B cell (primary cell): ENCODE measurements around the gene TRIM9. TPM values are rescaled to one million over a fixed set of nuclear protein-coding genes. Genes with fewer than 3 reads are reported as not detected.

Experiments
- ATAC-seq: fragments of 200-7000 bp; cut with Tn5 transposase; one replicate; pipeline ENCODE4 v1.10.0; 2021; ENCODE audit warnings: low read depth, mild to moderate bottlenecking, moderate number of reproducible peaks, moderate library complexity
- CTCF ChIA-PET: fragments of 350-600 bp; sonication (Branson Sonifier 250); formaldehyde crosslinking; loops from one replicate; lab custom pipeline; 2021; ENCODE audit warnings: antibody characterized with exemption, inconsistent platforms; lab: Charles Lee
- POLR2A ChIA-PET: fragments of 350-600 bp; sonication (Branson Sonifier 250); formaldehyde crosslinking; loops from one replicate; lab custom pipeline; 2021; ENCODE audit warnings: antibody characterized with exemption; lab: Charles Lee
- DNase-seq: peaks from one replicate; pipeline ENCODE4 v3.0.0; 2013
- H2AFZ ChIP-seq: 2 replicates; pipeline ENCODE4 v1.6.1; 2012; ENCODE audit warnings: mild to moderate bottlenecking, low read depth, low read length; ENCODE audit not compliant: insufficient read depth, poor library complexity, severe bottlenecking
- H3K27ac ChIP-seq, 2 donors: 1 replicate in 1 of 2; 2 replicates in 1 of 2; pipeline ENCODE4 v1.5.1; 2012 to 2013; ENCODE audit warnings: low read length in 2 of 2, mild to moderate bottlenecking in 2 of 2, moderate library complexity in 1 of 2
- H3K27me3 ChIP-seq, 4 experiments: fragments of 200-600 bp in 1 of 4; sonication (generic) in 1 of 4; replicated peaks in 1 of 4; 1 replicate in 2 of 4; 2 replicates in 2 of 4; pipeline versions ENCODE4 v1.6.1 to v1.7.0; 2013 to 2016; ENCODE audit warnings: low read length in 3 of 4, mild to moderate bottlenecking in 2 of 4, mixed read lengths in 1 of 4, moderate library complexity in 1 of 4; ENCODE audit not compliant: insufficient read depth in 4 of 4, control insufficient read depth in 3 of 4; ENCODE audit errors: control extremely low read depth in 1 of 4
- H3K36me3 ChIP-seq, 2 experiments: replicated peaks in 1 of 2; 1 replicate in 1 of 2; 2 replicates in 1 of 2; pipeline versions ENCODE4 v1.6.1 to v1.7.1; 2013; ENCODE audit warnings: low read length in 1 of 2; ENCODE audit not compliant: insufficient read depth in 2 of 2, control insufficient read depth in 1 of 2; ENCODE audit errors: control extremely low read depth in 1 of 2, extremely low read depth in 1 of 2
- H3K4me1 ChIP-seq, 2 donors: fragments of 200-600 bp in 1 of 2; sonication (generic) in 1 of 2; 1 replicate in 1 of 2; 2 replicates in 1 of 2; pipeline versions ENCODE4 v1.5.1 to v1.6.1; 2013 to 2017; ENCODE audit warnings: low read length in 2 of 2; ENCODE audit not compliant: control insufficient read depth in 2 of 2, insufficient read depth in 2 of 2
- H3K4me2 ChIP-seq: replicated peaks from 2 replicates; pipeline ENCODE3; 2012; ENCODE audit warnings: mild to moderate bottlenecking, low read depth, low read length; ENCODE audit not compliant: poor library complexity, severe bottlenecking
- H3K4me3 ChIP-seq, 5 experiments: fragments of 200-600 bp in 1 of 5; sonication (generic) in 1 of 5; 1 replicate in 3 of 5; 2 replicates in 2 of 5; pipeline versions ENCODE4 v1.5.1 to v1.7.0; 2011 to 2016; ENCODE audit warnings: low read length in 4 of 5, mild to moderate bottlenecking in 4 of 5, low read depth in 2 of 5, control low read depth in 1 of 5, moderate library complexity in 1 of 5; ENCODE audit not compliant: insufficient read depth in 1 of 5; ENCODE audit errors: control extremely low read depth in 1 of 5, extremely low read depth in 1 of 5
- H3K79me2 ChIP-seq: fragments of 200-600 bp; sonication (generic); one replicate; pipeline ENCODE4 v1.6.0; 2016; ENCODE audit warnings: low read length; ENCODE audit not compliant: control insufficient read depth, insufficient read depth
- H3K9ac ChIP-seq: fragments of 200-600 bp; sonication (generic); 2 replicates; pipeline ENCODE4 v1.6.1; 2017; ENCODE audit warnings: mild to moderate bottlenecking, low read length, moderate library complexity
- H3K9me3 ChIP-seq, 3 donors: one replicate each; pipeline versions ENCODE4 v1.6.1 to v1.7.1; 2013; ENCODE audit warnings: low read length in 2 of 3; ENCODE audit not compliant: control insufficient read depth in 2 of 3, insufficient read depth in 1 of 3; ENCODE audit errors: control extremely low read depth in 1 of 3
- H4K20me1 ChIP-seq: 2 replicates; pipeline ENCODE4 v1.6.0; 2012; ENCODE audit warnings: mild to moderate bottlenecking, low read length; ENCODE audit not compliant: insufficient read depth, control insufficient read depth, poor library complexity, severe bottlenecking
- H3K27ac Mint-ChIP-seq: one replicate; pipeline ENCODE4 v1.8.0; 2021; ENCODE audit warnings: mixed read lengths
- H3K27me3 Mint-ChIP-seq: one replicate; pipeline ENCODE4 v1.8.0; 2021; ENCODE audit warnings: mixed read lengths
- H3K4me1 Mint-ChIP-seq: one replicate; pipeline ENCODE4 v1.8.0; 2021; ENCODE audit warnings: mixed read lengths
- H3K4me3 Mint-ChIP-seq: one replicate; pipeline ENCODE4 v1.8.0; 2021; ENCODE audit warnings: mixed read lengths
- H3K9me3 Mint-ChIP-seq: one replicate; pipeline ENCODE4 v1.8.0; 2022; ENCODE audit warnings: mixed read lengths; ENCODE audit not compliant: insufficient read depth
- EZH2 ChIP-seq: IDR thresholded peaks from 2 replicates; pipeline ENCODE4 v1.6.1; 2012; ENCODE audit warnings: borderline replicate concordance, low read depth, mild to moderate bottlenecking, moderate library complexity, low read length; ENCODE audit not compliant: insufficient read depth, poor library complexity, severe bottlenecking
- WGBS: methylation state at CpG from one replicate; pipeline ENCODE4 v1.1.5; 2013; ENCODE audit warnings: missing lambda C conversion rate; ENCODE audit not compliant: insufficient coverage; 5-methylcytosine and 5-hydroxymethylcytosine counted together
- intact Hi-C: fragments of 100-400 bp; cut with micrococcal nuclease; formaldehyde crosslinking; loops from one replicate; pipeline ENCODE4 v1.10.0; 2022
- polyA plus RNA-seq: library from polyadenylated mRNA; depleted of rRNA; stranded (reverse); fragments of >200 nt; gene quantifications from 2 replicates; pipeline ENCODE4 v1.2.3, GENCODE V29; 2012
- total RNA-seq, 2 donors: library from RNA; stranded (reverse); fragments of 120-200 nt in 1 of 2; gene quantifications; 1 replicate in 1 of 2; 2 replicates in 1 of 2; pipeline versions ENCODE4 v1.2.3 to v1.2.4, GENCODE V29; 2013 to 2022
- TF ChIP-seq, protein P1 (sequence below): fragments of 200-600 bp; IDR thresholded peaks from one replicate; pipeline ENCODE4 v1.8.0; 2022; ENCODE audit warnings: antibody characterized with exemption, mild to moderate bottlenecking

TRIM9 gene
- total and polyA plus RNA-seq, 2 donors (not counting 1 experiment from before 2014, with no cell fraction given) = 0.24 to 0.32 TPM

DNA sequence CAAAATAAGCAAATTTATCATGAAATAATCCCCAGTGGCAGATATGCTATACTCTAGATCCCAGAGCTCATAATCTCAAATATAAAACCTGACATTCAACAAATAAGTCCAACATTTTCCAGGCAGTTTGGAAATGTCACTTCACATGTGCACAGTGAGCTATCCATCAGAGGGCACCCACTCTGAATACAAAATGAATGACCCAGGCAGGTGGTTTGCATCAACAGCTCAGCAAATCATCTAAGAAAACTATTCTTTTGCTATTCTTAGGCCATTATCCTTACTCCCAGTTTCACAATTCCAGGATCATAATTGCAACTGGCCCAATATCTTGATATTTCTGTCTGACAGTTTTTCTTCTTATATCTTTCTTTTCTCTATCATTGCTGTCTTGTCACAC, 38.5 kb downstream of the TRIM9 start:
- no peaks in the 10 kb centered on the region for H3K4me1 ChIP-seq
- H3K9me3 Mint-ChIP-seq = no peaks in the 10 kb centered on the region
- H3K27me3 Mint-ChIP-seq = no peaks in the 10 kb centered on the region
- CTCF ChIA-PET = no interaction called here
- no peaks in the 10 kb centered on the region for H3K36me3 ChIP-seq
- H2AFZ ChIP-seq = no peak overlapping the region
- no peaks in the 10 kb centered on the region for H3K27me3 ChIP-seq
- no peak overlapping the region for H3K9ac ChIP-seq
- H4K20me1 ChIP-seq = no peaks in the 10 kb centered on the region
- H3K27ac Mint-ChIP-seq = no peak overlapping the region
- TF ChIP-seq EZH2 = no peak
- TF ChIP-seq, protein P1, sequence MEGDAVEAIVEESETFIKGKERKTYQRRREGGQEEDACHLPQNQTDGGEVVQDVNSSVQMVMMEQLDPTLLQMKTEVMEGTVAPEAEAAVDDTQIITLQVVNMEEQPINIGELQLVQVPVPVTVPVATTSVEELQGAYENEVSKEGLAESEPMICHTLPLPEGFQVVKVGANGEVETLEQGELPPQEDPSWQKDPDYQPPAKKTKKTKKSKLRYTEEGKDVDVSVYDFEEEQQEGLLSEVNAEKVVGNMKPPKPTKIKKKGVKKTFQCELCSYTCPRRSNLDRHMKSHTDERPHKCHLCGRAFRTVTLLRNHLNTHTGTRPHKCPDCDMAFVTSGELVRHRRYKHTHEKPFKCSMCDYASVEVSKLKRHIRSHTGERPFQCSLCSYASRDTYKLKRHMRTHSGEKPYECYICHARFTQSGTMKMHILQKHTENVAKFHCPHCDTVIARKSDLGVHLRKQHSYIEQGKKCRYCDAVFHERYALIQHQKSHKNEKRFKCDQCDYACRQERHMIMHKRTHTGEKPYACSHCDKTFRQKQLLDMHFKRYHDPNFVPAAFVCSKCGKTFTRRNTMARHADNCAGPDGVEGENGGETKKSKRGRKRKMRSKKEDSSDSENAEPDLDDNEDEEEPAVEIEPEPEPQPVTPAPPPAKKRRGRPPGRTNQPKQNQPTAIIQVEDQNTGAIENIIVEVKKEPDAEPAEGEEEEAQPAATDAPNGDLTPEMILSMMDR = no peak
- H3K4me1 Mint-ChIP-seq = no peaks in the 10 kb centered on the region
- intact Hi-C loops = no loop called here
- H3K4me3 ChIP-seq = no peak overlapping the region
- H3K27ac ChIP-seq = no peak overlapping the region
- no peaks in the 10 kb centered on the region for H3K79me2 ChIP-seq
- H3K4me2 ChIP-seq = no peak overlapping the region
- DNase-seq (no peak), ATAC-seq (no peak)
- no peaks in the 10 kb centered on the region for H3K9me3 ChIP-seq
- H3K4me3 Mint-ChIP-seq = no peak overlapping the region
- POLR2A ChIA-PET = no interaction called here

DNA sequence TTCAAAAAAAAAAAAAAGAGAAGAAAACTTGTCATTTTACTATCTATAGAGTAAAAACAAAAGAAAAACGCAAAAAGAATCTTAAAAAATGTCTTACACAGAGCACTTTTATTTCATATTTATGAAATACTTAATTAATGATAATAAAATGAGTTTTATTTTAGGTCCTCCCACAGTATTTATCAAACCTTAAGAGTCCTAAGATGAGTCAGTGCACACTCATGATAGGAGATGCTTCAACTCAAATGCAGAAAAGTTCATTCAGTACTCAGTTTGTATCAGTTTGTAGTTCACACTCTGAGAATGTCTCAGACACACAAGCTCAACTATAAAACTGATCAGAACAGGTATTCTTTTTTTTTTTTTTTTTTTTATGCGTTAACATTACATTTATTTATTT, 41.7 kb downstream of the TRIM9 start:
- no peaks in the 10 kb centered on the region for H3K4me1 Mint-ChIP-seq
- Histone ChIP-seq H3K4me1 (no peaks in the 10 kb centered on the region), H2AFZ (no peak overlapping the region), H3K27ac (no peak overlapping the region), H3K36me3 (no peaks in the 10 kb centered on the region), H3K27me3 (no peaks in the 10 kb centered on the region), H3K79me2 (no peaks in the 10 kb centered on the region), H3K9me3 (no peaks in the 10 kb centered on the region), H3K9ac (no peak overlapping the region), H4K20me1 (no peaks in the 10 kb centered on the region), H3K4me3 (no peak overlapping the region), H3K4me2 (no peak overlapping the region)
- H3K9me3 Mint-ChIP-seq = no peaks in the 10 kb centered on the region
- ATAC-seq = no peak
- H3K27ac Mint-ChIP-seq = no peak overlapping the region
- WGBS = no CpG with 5 or more reads among the region's 2 CpGs
- no peak for TF ChIP-seq EZH2
- TF ChIP-seq, protein P1 = no peak
- intact Hi-C loops = no loop called here
- H3K27me3 Mint-ChIP-seq = no peaks in the 10 kb centered on the region
- POLR2A ChIA-PET = no interaction called here
- H3K4me3 Mint-ChIP-seq = no peak overlapping the region
- CTCF ChIA-PET = interaction anchor here (0.7 kb wide), 1 partner anchor 12 kb away, joined by 3 read pairs; no protein-coding TSS in a partner anchor
- no peak for DNase-seq
